Trophoblast cell (in vitro differentiated cells and primary cell): ENCODE data around the gene MEAF6.

ENCODE experiments used
- DNase-seq, 2 donors: peaks; one replicate each; pipeline ENCODE4 v3.0.0-alpha.2; 2016
- H2AFZ ChIP-seq: 2 replicates; pipeline ENCODE4 v1.6.1; 2013; ENCODE audit warnings: low read length, moderate library complexity, mild to moderate bottlenecking; ENCODE audit not compliant: insufficient read depth, poor library complexity
- H2AK5ac ChIP-seq: 2 replicates; pipeline ENCODE4 v1.6.1; 2013; ENCODE audit warnings: mild to moderate bottlenecking, low read length
- H2BK120ac ChIP-seq: 2 replicates; pipeline ENCODE4 v1.6.1; 2013; ENCODE audit warnings: low read length, mild to moderate bottlenecking, moderate library complexity; ENCODE audit not compliant: insufficient read depth, poor library complexity
- H2BK12ac ChIP-seq: 2 replicates; pipeline ENCODE4 v1.6.1; 2013; ENCODE audit warnings: mild to moderate bottlenecking, low read length, moderate library complexity
- H2BK5ac ChIP-seq: 2 replicates; pipeline ENCODE4 v1.6.1; 2013; ENCODE audit warnings: low read length, low read depth, moderate library complexity, mild to moderate bottlenecking; ENCODE audit not compliant: poor library complexity
- H3K14ac ChIP-seq: 2 replicates; pipeline ENCODE4 v1.6.1; 2013; ENCODE audit warnings: mild to moderate bottlenecking, low read length
- H3K18ac ChIP-seq: 2 replicates; pipeline ENCODE4 v1.6.1; 2013; ENCODE audit warnings: mild to moderate bottlenecking, low read length
- H3K23ac ChIP-seq: 2 replicates; pipeline ENCODE4 v1.6.1; 2013; ENCODE audit warnings: low read length
- H3K27ac ChIP-seq: 2 replicates; pipeline ENCODE4 v1.5.1; 2013; ENCODE audit warnings: low read depth, mild to moderate bottlenecking, inconsistent platforms, low read length, moderate library complexity
- H3K27me3 ChIP-seq: 2 replicates; pipeline ENCODE4 v1.6.1; 2013; ENCODE audit warnings: inconsistent platforms, mild to moderate bottlenecking, low read length, moderate library complexity; ENCODE audit not compliant: insufficient read depth
- H3K36me3 ChIP-seq, 2 experiments: 1 replicate in 1 of 2; 2 replicates in 1 of 2; pipeline ENCODE4 v1.6.1; 2013; ENCODE audit warnings: low read length in 2 of 2, mild to moderate bottlenecking in 2 of 2, moderate library complexity in 1 of 2; ENCODE audit not compliant: insufficient read depth in 2 of 2, control insufficient read depth in 1 of 2
- H3K4ac ChIP-seq: 2 replicates; pipeline ENCODE4 v1.6.1; 2013; ENCODE audit warnings: low read depth, mild to moderate bottlenecking, low read length, moderate library complexity
- H3K4me1 ChIP-seq, 2 experiments: 1 replicate in 1 of 2; 2 replicates in 1 of 2; pipeline ENCODE4 v1.6.1; 2013; ENCODE audit warnings: low read length in 2 of 2, mild to moderate bottlenecking in 2 of 2, moderate library complexity in 1 of 2; ENCODE audit not compliant: insufficient read depth in 2 of 2, control insufficient read depth in 1 of 2
- H3K4me2 ChIP-seq: 2 replicates; pipeline ENCODE4 v1.6.1; 2013; ENCODE audit warnings: inconsistent platforms, mild to moderate bottlenecking, low read length, moderate library complexity
- H3K4me3 ChIP-seq: 2 replicates; pipeline ENCODE4 v1.5.1; 2013; ENCODE audit warnings: mild to moderate bottlenecking, low read depth, low read length, inconsistent platforms
- H3K79me1 ChIP-seq: one replicate; pipeline ENCODE4 v1.6.1; 2013; ENCODE audit warnings: low read length
- H3K79me2 ChIP-seq: 2 replicates; pipeline ENCODE4 v1.6.1; 2013; ENCODE audit warnings: low read length, mild to moderate bottlenecking; ENCODE audit not compliant: control insufficient read depth, insufficient read depth, poor library complexity
- H3K9ac ChIP-seq: 2 replicates; pipeline ENCODE4 v1.6.1; 2013; ENCODE audit warnings: mild to moderate bottlenecking, low read length
- H3K9me3 ChIP-seq: 2 replicates; pipeline ENCODE4 v1.6.1; 2013; ENCODE audit warnings: low read depth, mild to moderate bottlenecking, control low read depth, inconsistent platforms, low read length; ENCODE audit not compliant: insufficient read depth
- H4K12ac ChIP-seq: 2 replicates; pipeline ENCODE4 v1.6.1; 2013; ENCODE audit warnings: low read depth, mild to moderate bottlenecking, low read length, moderate library complexity
- H4K8ac ChIP-seq: 2 replicates; pipeline ENCODE4 v1.6.1; 2013; ENCODE audit warnings: low read depth, mild to moderate bottlenecking, low read length, moderate library complexity
- H4K91ac ChIP-seq: one replicate; pipeline ENCODE4 v1.6.1; 2013; ENCODE audit warnings: low read depth, mild to moderate bottlenecking, low read length, moderate library complexity
- WGBS: extraction: QIAGEN DNeasy Blood & Tissue Kit; methylation state at CpG from one replicate; pipeline ENCODE4 v1.1.7; 2013; ENCODE audit warnings: missing lambda C conversion rate; ENCODE audit not compliant: insufficient read length, insufficient coverage; ENCODE audit errors: extremely low coverage; 5-methylcytosine and 5-hydroxymethylcytosine counted together

MEAF6 gene

DNA sequence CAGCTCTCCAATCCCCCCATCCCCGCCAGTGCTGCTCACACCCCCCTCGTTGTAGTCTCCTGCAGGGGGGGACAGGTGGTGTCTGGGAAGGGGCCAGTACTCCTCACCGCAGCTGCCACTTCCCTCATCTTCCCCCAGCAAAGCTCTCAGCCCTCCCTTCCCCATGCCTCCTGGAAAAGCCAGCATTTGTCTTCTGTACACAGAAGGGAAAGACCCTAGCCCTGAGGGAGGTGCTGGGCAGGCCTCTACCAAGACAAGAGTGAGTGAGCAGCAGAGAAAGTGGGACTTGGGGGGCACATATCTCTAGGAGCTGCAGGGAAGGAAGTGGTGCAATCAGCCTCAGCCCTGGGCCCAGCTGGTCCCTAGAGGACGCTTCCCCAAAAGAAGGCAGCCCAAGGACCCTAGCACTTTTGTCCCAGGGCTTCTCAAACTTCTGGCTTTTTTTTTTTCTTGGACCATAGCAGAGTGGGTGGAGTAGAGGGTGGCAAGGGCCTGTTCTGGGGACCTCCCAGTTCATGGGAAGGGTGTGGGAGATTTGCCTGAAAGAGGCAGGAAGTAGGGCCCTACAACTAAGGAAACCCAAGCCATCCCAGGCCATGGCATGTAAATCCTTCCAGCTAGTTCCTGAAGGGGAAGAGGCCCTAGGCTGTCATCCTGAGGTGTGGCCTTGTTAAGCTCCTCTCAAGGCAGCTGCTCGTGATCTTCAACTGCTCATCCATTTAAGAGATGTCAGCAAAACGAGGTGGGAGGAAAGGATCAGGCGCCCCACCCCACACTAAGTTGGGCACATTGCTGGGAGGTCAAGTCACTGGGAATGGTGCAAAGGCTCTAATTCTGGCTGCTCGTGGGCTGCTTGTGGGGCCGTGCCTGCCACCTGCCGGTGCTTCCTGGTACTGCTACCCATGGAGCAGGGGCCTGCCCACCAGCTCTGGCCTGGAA is 27.6 kb downstream of the MEAF6 start:
- peak; percentile 64 to 83 for DNase-seq
- H3K4ac ChIP-seq, result no peak overlapping the region
- peak overlapping the region; percentile 7 for H3K18ac ChIP-seq
- H3K23ac ChIP-seq, result no peak overlapping the region
- no peaks in the 10 kb centered on the region for H3K9me3 ChIP-seq
- H2BK120ac ChIP-seq, result no peak overlapping the region
- peaks cover 0 to 6% of the 10 kb centered on the region in 2 experiments for H3K4me1 ChIP-seq
- no peak overlapping the region for H3K27ac ChIP-seq
- H2AK5ac ChIP-seq, result peak overlapping the region; percentile 16
- H3K36me3 ChIP-seq, result peaks cover 33% of the 10 kb centered on the region in 2 experiments
- no peaks in the 10 kb centered on the region for H3K27me3 ChIP-seq
- H4K8ac ChIP-seq, result no peak overlapping the region
- H3K4me2 ChIP-seq, result no peak overlapping the region
- H3K4me3 ChIP-seq, result no peak overlapping the region
- H4K12ac ChIP-seq, result no peak overlapping the region
- no CpG with 5 or more reads among the region's 10 CpGs for WGBS
- no peak overlapping the region for H3K9ac ChIP-seq
- H4K91ac ChIP-seq, result no peak overlapping the region
- no peak overlapping the region for H2BK5ac ChIP-seq
- H3K14ac ChIP-seq, result no peak overlapping the region
- H2BK12ac ChIP-seq, result no peak overlapping the region
- H2AFZ ChIP-seq, result no peak overlapping the region
- peaks cover 2% of the 10 kb centered on the region for H3K79me1 ChIP-seq
- no peaks in the 10 kb centered on the region for H3K79me2 ChIP-seq

DNA sequence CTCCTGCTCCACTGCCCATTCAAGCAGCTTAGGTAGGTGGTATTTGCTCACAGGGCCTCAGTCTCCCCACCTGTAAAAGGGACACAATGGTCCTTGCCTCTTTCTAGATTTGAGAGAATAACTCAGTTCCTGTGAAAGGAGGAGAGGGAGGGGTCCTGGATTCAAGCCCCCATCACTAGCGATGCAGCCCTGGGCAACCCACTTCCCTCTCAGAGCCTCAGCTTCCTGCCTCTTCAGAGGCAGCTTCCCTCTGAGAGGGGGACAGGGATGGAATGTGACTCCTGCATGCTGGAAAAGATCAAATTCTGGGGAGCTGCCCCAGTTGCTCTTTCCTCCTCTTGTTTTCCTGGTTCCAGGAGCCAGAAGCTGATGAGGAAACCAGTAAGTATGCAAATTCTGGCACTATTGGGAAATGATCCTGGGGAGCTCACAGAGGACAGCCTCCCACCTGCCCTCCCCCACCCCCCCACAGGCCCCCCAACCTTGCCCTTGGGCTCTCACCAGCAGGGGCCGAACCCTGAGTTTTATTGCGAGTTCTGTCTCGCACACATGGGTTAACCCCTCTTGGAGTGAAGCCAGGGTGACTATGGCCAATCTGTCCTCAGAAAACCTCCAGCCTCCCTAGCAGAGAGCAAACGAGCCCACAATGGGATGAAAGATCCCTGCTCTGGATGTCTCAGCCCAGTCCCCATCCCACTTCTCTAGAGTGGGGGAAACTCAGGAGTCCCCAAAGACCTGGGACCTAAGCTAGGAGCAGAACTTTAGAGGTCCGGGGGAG is 28.5 kb downstream of the MEAF6 start:
- Histone ChIP-seq H2BK5ac (no peak overlapping the region), H4K12ac (no peak overlapping the region), H3K27ac (no peak overlapping the region), H2BK12ac (no peak overlapping the region), H3K4ac (no peak overlapping the region), H4K8ac (no peak overlapping the region), H3K4me1 (peaks cover 0 to 6% of the 10 kb centered on the region in 2 experiments), H2AK5ac (no peak overlapping the region), H3K18ac (no peak overlapping the region), H3K14ac (no peak overlapping the region), H3K79me1 (peaks cover 2% of the 10 kb centered on the region), H3K9ac (no peak overlapping the region), H3K79me2 (no peaks in the 10 kb centered on the region), H3K9me3 (no peaks in the 10 kb centered on the region), H2BK120ac (no peak overlapping the region), H3K27me3 (no peaks in the 10 kb centered on the region), H3K23ac (no peak overlapping the region), H3K4me2 (no peak overlapping the region), H4K91ac (no peak overlapping the region), H3K36me3 (peaks cover 38% of the 10 kb centered on the region in 2 experiments), H2AFZ (no peak overlapping the region), H3K4me3 (no peak overlapping the region)
- DNase-seq, result no peak
- WGBS, result no CpG with 5 or more reads among the region's 6 CpGs

DNA sequence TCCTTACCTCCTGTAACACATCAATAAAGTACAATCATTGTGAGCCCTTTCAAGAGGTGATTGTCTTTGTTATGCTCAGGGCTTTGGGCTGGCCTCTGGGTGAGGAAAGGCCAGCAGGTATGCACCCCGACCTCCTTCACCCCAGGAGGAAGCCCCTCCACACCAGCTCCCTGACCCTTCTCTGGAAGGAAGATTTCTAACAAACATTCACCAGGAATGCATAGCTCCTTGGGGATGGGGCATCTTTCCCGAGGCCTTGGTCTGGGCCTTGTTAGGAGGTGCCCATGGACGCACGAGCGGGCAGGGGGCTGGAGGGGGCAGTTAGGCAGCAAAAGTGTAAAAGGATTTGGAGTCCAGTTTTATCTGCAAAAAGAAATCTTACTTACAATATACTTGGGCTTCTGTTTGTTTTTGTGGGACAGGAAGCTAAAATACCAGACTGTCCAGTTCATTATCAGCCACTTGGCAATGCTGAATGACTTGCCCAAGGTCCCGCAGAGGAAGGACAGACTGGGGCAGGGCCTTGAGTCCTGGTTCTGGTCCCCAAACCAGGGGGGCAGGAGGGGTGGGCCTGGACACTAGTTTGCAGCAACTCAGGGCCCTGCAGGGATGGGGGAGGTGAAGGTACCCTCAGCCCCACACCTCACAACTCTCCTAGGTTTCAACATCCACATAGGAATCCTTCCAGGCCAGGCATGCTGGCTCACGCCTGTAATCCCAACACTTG is 30.1 kb downstream of the MEAF6 start:
- DNase-seq, result peak; percentile 22 to 50

DNA sequence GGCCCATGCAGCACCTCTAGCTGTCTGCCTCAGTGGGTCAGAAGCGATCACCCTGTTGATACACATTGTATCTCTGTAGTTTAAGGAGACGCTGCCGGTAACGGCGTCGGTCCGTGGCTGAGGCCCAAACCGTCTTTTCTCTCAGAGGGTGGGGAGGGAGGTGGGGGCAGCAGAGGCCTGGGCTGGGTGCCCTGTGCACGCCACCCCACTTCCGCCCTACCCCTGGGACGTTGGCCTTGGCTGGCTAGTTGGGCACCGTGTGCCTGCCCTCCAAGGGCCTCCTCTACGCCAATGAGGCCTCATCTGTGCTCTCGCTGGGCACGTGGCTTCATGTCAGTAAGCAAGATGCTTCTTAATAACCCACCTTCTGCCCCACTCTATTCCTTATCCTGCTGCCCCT is 30.8 kb downstream of the MEAF6 start:
- no CpG with 5 or more reads among the region's 15 CpGs for WGBS
- no peak overlapping the region for H4K8ac ChIP-seq
- H2BK12ac ChIP-seq, result no peak overlapping the region
- H3K27me3 ChIP-seq, result no peaks in the 10 kb centered on the region
- no peak overlapping the region for H2BK120ac ChIP-seq
- H3K79me2 ChIP-seq, result no peaks in the 10 kb centered on the region
- peaks cover 7% of the 10 kb centered on the region for H3K79me1 ChIP-seq
- H3K14ac ChIP-seq, result no peak overlapping the region
- H3K18ac ChIP-seq, result no peak overlapping the region
- H3K4me2 ChIP-seq, result no peak overlapping the region
- DNase-seq, result no peak
- H2AK5ac ChIP-seq, result no peak overlapping the region
- H3K4me1 ChIP-seq, result peaks cover 12 to 19% of the 10 kb centered on the region in 2 experiments
- no peak overlapping the region for H2BK5ac ChIP-seq
- peak overlapping the region; percentile 18 for H3K27ac ChIP-seq
- H3K9me3 ChIP-seq, result no peaks in the 10 kb centered on the region
- no peak overlapping the region for H3K23ac ChIP-seq
- no peak overlapping the region for H3K4me3 ChIP-seq
- no peak overlapping the region for H4K12ac ChIP-seq
- no peak overlapping the region for H3K9ac ChIP-seq
- no peak overlapping the region for H3K4ac ChIP-seq
- H2AFZ ChIP-seq, result no peak overlapping the region
- peaks cover 55 to 56% of the 10 kb centered on the region in 2 experiments for H3K36me3 ChIP-seq
- no peak overlapping the region for H4K91ac ChIP-seq

More for the DNA sequence above, 30.1 kb downstream of the MEAF6 start:
- H3K9ac ChIP-seq, result no peak overlapping the region
- peaks cover 49% of the 10 kb centered on the region in 2 experiments for H3K36me3 ChIP-seq
- H2AFZ ChIP-seq, result no peak overlapping the region
- no peak overlapping the region for H3K18ac ChIP-seq
- H3K4me1 ChIP-seq, result peaks cover 6 to 12% of the 10 kb centered on the region in 2 experiments
- H3K27me3 ChIP-seq, result no peaks in the 10 kb centered on the region
- H3K27ac ChIP-seq, result peak overlapping the region; percentile 30
- no peaks in the 10 kb centered on the region for H3K79me2 ChIP-seq
- no peak overlapping the region for H2AK5ac ChIP-seq
- no peak overlapping the region for H3K4ac ChIP-seq
- H4K91ac ChIP-seq, result no peak overlapping the region
- no peak overlapping the region for H2BK120ac ChIP-seq
- H2BK12ac ChIP-seq, result no peak overlapping the region
- no peak overlapping the region for H4K8ac ChIP-seq
- no peaks in the 10 kb centered on the region for H3K9me3 ChIP-seq
- peaks cover 3% of the 10 kb centered on the region for H3K79me1 ChIP-seq
- H3K4me2 ChIP-seq, result no peak overlapping the region
- no CpG with 5 or more reads among the region's 7 CpGs for WGBS
- no peak overlapping the region for H3K4me3 ChIP-seq
- no peak overlapping the region for H4K12ac ChIP-seq
- H3K23ac ChIP-seq, result no peak overlapping the region
- H2BK5ac ChIP-seq, result no peak overlapping the region
- no peak overlapping the region for H3K14ac ChIP-seq
